ENCODE data around the gene COMT. TPM values are rescaled to one million over a fixed set of nuclear protein-coding genes. Genes with fewer than 3 reads are reported as not detected.
A peak's percentile ranks its signal among the peaks of the same experiment; 100 is the strongest.

Gene COMT
- total and polyA plus RNA-seq, 5 donors from 2014 or later, result 27.3 to 106 (median 93.0) TPM

GRCh38 chr22:19973551-19974267 lies 32.1 kb downstream of the COMT start:
- Histone ChIP-seq H3K9me3 (ENCODE audit: control insufficient read depth in 2 of 2, low read length in 2 of 2) (no peaks in the 10 kb centered on the region), H3K4me3 (ENCODE audit: low read depth, low read length) (no peak overlapping the region), H3K4me1 (ENCODE audit: control insufficient read depth, insufficient read depth, low read length, poor library complexity, severe bottlenecking) (peaks cover 6% of the 10 kb centered on the region), H3K27ac (ENCODE audit: insufficient read depth, low read length, poor library complexity, severe bottlenecking) (no peak overlapping the region), H3K36me3 (ENCODE audit: control insufficient read depth, insufficient read depth, low read length) (peaks cover 3% of the 10 kb centered on the region), H3K27me3 (ENCODE audit: control insufficient read depth, insufficient read depth, low read length) (no peaks in the 10 kb centered on the region)
- no peak overlapping the region for H3K27ac Mint-ChIP-seq
- ATAC-seq (ENCODE audit: low read depth in 2 of 2) (no peak), DNase-seq (no peak)
- peaks cover under 1% of the 10 kb centered on the region for H3K36me3 Mint-ChIP-seq
- H3K27me3 Mint-ChIP-seq, result no peaks in the 10 kb centered on the region
- peaks cover 0 to 14% (median 2%) of the 10 kb centered on the region in 4 donors for H3K4me1 Mint-ChIP-seq
- H3K4me3 Mint-ChIP-seq, result no peak overlapping the region
- H3K9me3 Mint-ChIP-seq, result no peaks in the 10 kb centered on the region

DNA sequence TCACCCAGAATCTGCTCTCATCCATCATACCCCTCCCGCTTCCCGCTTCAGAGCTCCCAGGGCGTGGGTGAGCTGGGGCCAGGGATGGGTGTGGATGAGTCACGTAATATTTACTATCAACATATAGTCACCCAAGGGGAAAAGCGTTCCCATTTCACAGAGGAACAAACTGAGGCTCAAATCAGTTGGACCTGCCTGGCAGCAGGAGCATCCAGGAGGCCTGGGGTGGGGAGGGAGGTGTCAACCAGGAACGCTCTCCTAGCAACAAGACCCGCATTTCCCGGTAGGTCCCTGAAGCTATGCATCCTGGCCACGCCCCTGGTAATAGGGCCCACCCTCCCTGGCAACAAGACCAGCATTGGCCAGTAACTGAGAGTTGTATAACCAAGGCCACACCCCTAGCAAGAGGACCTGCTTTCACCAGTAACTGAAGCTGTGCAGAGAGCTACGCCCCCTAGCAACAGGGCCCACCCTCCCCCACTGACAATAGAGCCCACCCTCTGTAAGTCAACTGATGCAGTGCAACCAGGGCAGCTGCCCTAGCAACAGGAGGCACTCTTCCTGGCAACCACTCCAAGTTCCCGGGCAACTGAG lies 32.8 kb downstream of the COMT start:
- no peaks in the 10 kb centered on the region for H3K9me3 ChIP-seq (ENCODE audit: control insufficient read depth in 2 of 2, low read length in 2 of 2)
- ATAC-seq (ENCODE audit: low read depth in 2 of 2) (no peak), DNase-seq (peak in 1 of 3 donors; percentile 45)
- H3K4me3 Mint-ChIP-seq, result no peak overlapping the region
- H3K27me3 Mint-ChIP-seq, result no peaks in the 10 kb centered on the region
- H3K4me1 Mint-ChIP-seq, result peaks cover 0 to 14% (median 2%) of the 10 kb centered on the region in 4 donors
- H3K27me3 ChIP-seq (ENCODE audit: control insufficient read depth, insufficient read depth, low read length), result no peaks in the 10 kb centered on the region
- no peaks in the 10 kb centered on the region for H3K9me3 Mint-ChIP-seq
- no peak overlapping the region for H3K27ac ChIP-seq (ENCODE audit: insufficient read depth, low read length, poor library complexity, severe bottlenecking)
- H3K4me1 ChIP-seq (ENCODE audit: control insufficient read depth, insufficient read depth, low read length, poor library complexity, severe bottlenecking), result peaks cover 6% of the 10 kb centered on the region
- H3K4me3 ChIP-seq (ENCODE audit: low read depth, low read length), result no peak overlapping the region
- peaks cover under 1% of the 10 kb centered on the region for H3K36me3 ChIP-seq (ENCODE audit: control insufficient read depth, insufficient read depth, low read length)
- no peak overlapping the region for H3K27ac Mint-ChIP-seq
- H3K36me3 Mint-ChIP-seq, result no peaks in the 10 kb centered on the region

DNA sequence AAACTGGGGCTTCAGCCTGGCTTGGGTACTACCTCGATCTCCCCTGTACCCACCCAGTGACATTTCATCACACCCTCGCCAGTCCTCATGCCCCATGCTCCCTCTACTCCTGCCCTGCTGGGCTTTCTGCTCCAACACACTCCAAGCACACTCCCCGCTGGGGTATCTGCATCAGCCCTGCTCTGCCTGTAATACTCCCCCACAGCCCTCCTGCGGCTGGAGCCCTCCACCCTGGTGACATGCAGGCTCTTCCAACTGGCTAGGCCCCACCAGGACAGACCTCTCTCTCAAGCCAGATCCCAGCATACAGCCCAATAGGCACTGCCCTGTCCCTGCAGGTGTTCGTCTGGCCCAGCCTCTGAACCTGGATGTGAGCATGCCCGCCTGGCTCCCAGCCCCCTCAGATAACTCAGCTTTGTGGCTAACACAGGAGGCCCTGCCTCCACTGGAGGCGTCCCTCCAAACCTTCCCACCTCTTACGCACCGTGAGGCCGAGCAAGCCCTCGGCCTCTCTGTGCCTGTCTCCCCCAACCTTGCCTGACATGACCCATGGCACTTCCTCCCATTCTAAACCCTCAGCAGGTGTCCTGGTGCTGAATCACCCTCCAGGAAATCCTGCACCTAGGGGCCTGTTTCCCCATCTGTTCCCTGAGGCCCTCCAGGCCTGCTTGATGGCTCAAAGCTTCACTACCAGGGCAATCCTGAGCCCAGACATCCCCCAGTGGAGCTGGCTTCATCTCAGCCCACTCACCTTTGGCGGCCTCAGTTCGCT lies 33.5 kb downstream of the COMT start:
- peak overlapping the region in 1 of 3 donors; percentile 60 for H3K27ac Mint-ChIP-seq
- ATAC-seq (ENCODE audit: low read depth in 2 of 2) (no peak), DNase-seq (no peak)
- peaks cover 0 to 14% (median 2%) of the 10 kb centered on the region in 4 donors for H3K4me1 Mint-ChIP-seq
- Histone ChIP-seq H3K9me3 (ENCODE audit: control insufficient read depth in 2 of 2, low read length in 2 of 2) (no peaks in the 10 kb centered on the region), H3K4me1 (ENCODE audit: control insufficient read depth, insufficient read depth, low read length, poor library complexity, severe bottlenecking) (peaks cover 6% of the 10 kb centered on the region), H3K4me3 (ENCODE audit: low read depth, low read length) (no peak overlapping the region), H3K36me3 (ENCODE audit: control insufficient read depth, insufficient read depth, low read length) (no peaks in the 10 kb centered on the region), H3K27me3 (ENCODE audit: control insufficient read depth, insufficient read depth, low read length) (no peaks in the 10 kb centered on the region), H3K27ac (ENCODE audit: insufficient read depth, low read length, poor library complexity, severe bottlenecking) (no peak overlapping the region)
- no peaks in the 10 kb centered on the region for H3K27me3 Mint-ChIP-seq
- H3K36me3 Mint-ChIP-seq, result no peaks in the 10 kb centered on the region
- no peak overlapping the region for H3K4me3 Mint-ChIP-seq
- no peaks in the 10 kb centered on the region for H3K9me3 Mint-ChIP-seq

DNA sequence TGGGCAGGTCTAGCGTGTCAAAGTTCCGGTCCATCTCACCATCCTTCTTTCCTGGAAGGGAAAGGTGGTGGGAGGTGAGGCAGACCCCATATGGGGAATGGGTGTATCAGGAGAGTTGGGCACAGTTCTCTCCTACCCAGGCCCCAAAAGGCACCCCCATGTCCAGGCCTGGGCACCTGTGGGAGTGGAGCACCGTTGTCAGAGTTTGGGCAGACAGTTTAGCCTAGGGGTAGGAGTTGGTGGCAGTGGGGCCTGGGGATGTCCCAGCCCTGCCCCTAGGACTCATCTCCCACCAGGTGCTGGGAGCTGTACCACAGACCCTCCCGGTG lies 34.1 kb downstream of the COMT start:
- no peaks in the 10 kb centered on the region for H3K9me3 Mint-ChIP-seq
- Histone ChIP-seq H3K27ac (ENCODE audit: insufficient read depth, low read length, poor library complexity, severe bottlenecking) (no peak overlapping the region), H3K4me1 (ENCODE audit: control insufficient read depth, insufficient read depth, low read length, poor library complexity, severe bottlenecking) (peaks cover 3% of the 10 kb centered on the region), H3K4me3 (ENCODE audit: low read depth, low read length) (no peak overlapping the region), H3K9me3 (ENCODE audit: control insufficient read depth in 2 of 2, low read length in 2 of 2) (no peaks in the 10 kb centered on the region), H3K27me3 (ENCODE audit: control insufficient read depth, insufficient read depth, low read length) (no peaks in the 10 kb centered on the region), H3K36me3 (ENCODE audit: control insufficient read depth, insufficient read depth, low read length) (no peaks in the 10 kb centered on the region)
- peaks cover 0 to 12% (median under 1%) of the 10 kb centered on the region in 4 donors for H3K4me1 Mint-ChIP-seq
- no peaks in the 10 kb centered on the region for H3K36me3 Mint-ChIP-seq
- DNase-seq (no peak), ATAC-seq (ENCODE audit: low read depth in 2 of 2) (no peak)
- no peak overlapping the region for H3K4me3 Mint-ChIP-seq
- peak overlapping the region in 1 of 3 donors; percentile 60 for H3K27ac Mint-ChIP-seq
- H3K27me3 Mint-ChIP-seq, result no peaks in the 10 kb centered on the region

DNA sequence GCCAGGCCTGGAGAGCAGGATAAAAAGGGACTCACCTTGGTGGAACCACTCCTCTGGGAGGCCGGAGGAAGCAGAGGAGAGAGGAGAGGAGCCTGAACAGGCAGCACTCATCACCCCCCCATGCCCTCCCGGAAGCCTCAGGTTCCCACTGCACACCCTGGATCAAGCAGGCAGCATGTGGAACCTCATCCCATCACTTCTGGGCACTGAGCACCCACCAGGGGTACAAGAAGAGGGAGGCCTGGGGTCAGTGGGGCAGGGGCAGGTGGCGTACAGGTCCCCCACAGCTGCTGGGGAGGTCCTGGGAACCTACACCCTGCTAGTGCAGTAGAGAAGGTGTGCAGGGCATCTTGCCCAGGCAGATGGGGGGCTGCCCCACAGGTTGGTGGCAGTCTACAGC lies 35.1 kb downstream of the COMT start:
- Histone ChIP-seq H3K4me3 (ENCODE audit: low read depth, low read length) (no peak overlapping the region), H3K9me3 (ENCODE audit: control insufficient read depth in 2 of 2, low read length in 2 of 2) (no peaks in the 10 kb centered on the region), H3K27me3 (ENCODE audit: control insufficient read depth, insufficient read depth, low read length) (no peaks in the 10 kb centered on the region), H3K27ac (ENCODE audit: insufficient read depth, low read length, poor library complexity, severe bottlenecking) (no peak overlapping the region), H3K36me3 (ENCODE audit: control insufficient read depth, insufficient read depth, low read length) (no peaks in the 10 kb centered on the region), H3K4me1 (ENCODE audit: control insufficient read depth, insufficient read depth, low read length, poor library complexity, severe bottlenecking) (no peaks in the 10 kb centered on the region)
- H3K4me3 Mint-ChIP-seq, result no peak overlapping the region
- H3K4me1 Mint-ChIP-seq, result peaks cover 0 to 7% (median 0%) of the 10 kb centered on the region in 4 donors
- DNase-seq (no peak), ATAC-seq (ENCODE audit: low read depth in 2 of 2) (no peak)
- H3K9me3 Mint-ChIP-seq, result no peaks in the 10 kb centered on the region
- no peak overlapping the region for H3K27ac Mint-ChIP-seq
- H3K27me3 Mint-ChIP-seq, result no peaks in the 10 kb centered on the region
- H3K36me3 Mint-ChIP-seq, result no peaks in the 10 kb centered on the region

GRCh38 chr22:19977296-19978243 lies 36.0 kb downstream of the COMT start:
- H3K4me3 Mint-ChIP-seq, result no peak overlapping the region
- Histone ChIP-seq H3K27ac (ENCODE audit: insufficient read depth, low read length, poor library complexity, severe bottlenecking) (no peak overlapping the region), H3K27me3 (ENCODE audit: control insufficient read depth, insufficient read depth, low read length) (no peaks in the 10 kb centered on the region), H3K4me1 (ENCODE audit: control insufficient read depth, insufficient read depth, low read length, poor library complexity, severe bottlenecking) (no peaks in the 10 kb centered on the region), H3K4me3 (ENCODE audit: low read depth, low read length) (no peak overlapping the region), H3K9me3 (ENCODE audit: control insufficient read depth in 2 of 2, low read length in 2 of 2) (no peaks in the 10 kb centered on the region), H3K36me3 (ENCODE audit: control insufficient read depth, insufficient read depth, low read length) (no peaks in the 10 kb centered on the region)
- ATAC-seq (ENCODE audit: low read depth in 2 of 2) (no peak), DNase-seq (no peak)
- H3K27me3 Mint-ChIP-seq, result no peaks in the 10 kb centered on the region
- no peaks in the 10 kb centered on the region for H3K9me3 Mint-ChIP-seq
- no peak overlapping the region for H3K27ac Mint-ChIP-seq
- no peaks in the 10 kb centered on the region for H3K36me3 Mint-ChIP-seq
- H3K4me1 Mint-ChIP-seq, result peaks cover 0 to 3% (median 0%) of the 10 kb centered on the region in 4 donors

DNA sequence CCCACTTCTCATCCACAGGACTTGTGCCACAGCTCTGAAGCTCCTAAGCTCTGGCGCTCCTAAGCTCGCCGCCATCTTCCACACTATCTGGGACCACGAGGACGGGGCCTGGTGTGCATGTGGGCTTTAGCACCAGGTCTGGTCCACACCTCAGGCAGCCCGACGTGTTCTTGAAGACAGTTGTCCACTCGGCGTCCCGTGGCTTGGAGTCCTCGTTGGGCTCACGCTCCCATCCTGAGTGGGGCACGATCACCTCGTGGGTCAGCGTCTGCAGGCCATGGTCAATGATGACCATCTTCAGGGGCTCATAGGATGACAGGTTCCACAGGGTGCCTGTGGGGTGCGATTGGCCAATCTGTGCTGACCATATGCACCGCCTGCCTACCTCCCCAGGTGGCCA lies 37.2 kb downstream of the COMT start:
- Mint-ChIP-seq H3K36me3 (no peaks in the 10 kb centered on the region), H3K9me3 (no peaks in the 10 kb centered on the region), H3K4me1 (peaks cover 0 to 3% (median 0%) of the 10 kb centered on the region in 4 donors), H3K27ac (no peak overlapping the region), H3K27me3 (no peaks in the 10 kb centered on the region), H3K4me3 (no peak overlapping the region)
- no peaks in the 10 kb centered on the region for H3K4me1 ChIP-seq (ENCODE audit: control insufficient read depth, insufficient read depth, low read length, poor library complexity, severe bottlenecking)
- no peak overlapping the region for H3K4me3 ChIP-seq (ENCODE audit: low read depth, low read length)
- ATAC-seq (ENCODE audit: low read depth in 2 of 2) (no peak), DNase-seq (no peak)
- H3K27ac ChIP-seq (ENCODE audit: insufficient read depth, low read length, poor library complexity, severe bottlenecking), result no peak overlapping the region
- H3K27me3 ChIP-seq (ENCODE audit: control insufficient read depth, insufficient read depth, low read length), result no peaks in the 10 kb centered on the region
- no peaks in the 10 kb centered on the region for H3K9me3 ChIP-seq (ENCODE audit: control insufficient read depth in 2 of 2, low read length in 2 of 2)
- no peaks in the 10 kb centered on the region for H3K36me3 ChIP-seq (ENCODE audit: control insufficient read depth, insufficient read depth, low read length)
